ENCODE results near the gene PLA2G6. TPM values are rescaled to one million over a fixed set of nuclear protein-coding genes. Genes with fewer than 3 reads are reported as not detected.

PLA2G6 gene
- total and polyA plus RNA-seq, 2 of the 8 experiments (the other 6 are each of a cell fraction or from before 2014, with no cell fraction given): 13.2 to 21.0 TPM

- TF ChIP-seq CTBP2 (IDR thresholded peaks at IDR 0.05; ENCODE audit: borderline replicate concordance, insufficient read depth, insufficient read length, low read length) (no peak), BRCA1 (IDR thresholded peaks at IDR 0.05; ENCODE audit: low read depth, low read length) (no peak), CBX8 (IDR thresholded peaks at IDR 0.05; ENCODE audit: borderline replicate concordance, low read depth, low read length) (no peak), YY1 (IDR thresholded peaks at IDR 0.05; ENCODE audit: low read depth, low read length) (no peak), RNF2 (IDR thresholded peaks at IDR 0.05; ENCODE audit: borderline replicate concordance, low read depth, low read length, missing control alignments, poor library complexity, severe bottlenecking) (no peak)
These were observed 105.7 kb downstream of the PLA2G6 start (continued) for GRCh38 chr22:38075961-38076360.
